ENCODE results near the gene PRDM5. TPM values are rescaled to one million over a fixed set of nuclear protein-coding genes. Genes with fewer than 3 reads are reported as not detected.
A peak's percentile ranks its signal among the peaks of the same experiment; 100 is the strongest.

Gene PRDM5
- total and polyA plus RNA-seq, 5 donors, result 2.4 to 20.3 (median 16.5) TPM

- ATAC-seq (no peak), DNase-seq (no peak)
- Histone ChIP-seq H3K9me3 (ENCODE audit: control insufficient read depth, low read length) (no peaks in the 10 kb centered on the region), H3K27me3 (ENCODE audit: control insufficient read depth, insufficient read depth) (no peaks in the 10 kb centered on the region), H3K4me3 (ENCODE audit: low read length) (no peak overlapping the region), H3K4me1 (ENCODE audit: control insufficient read depth, insufficient read depth, low read length) (no peaks in the 10 kb centered on the region), H3K27ac (ENCODE audit: low read length) (no peak overlapping the region)
- intact Hi-C loops (cut with DNase I), result no loop called here
Measured at GRCh38 chr4:120927801-120928409, 5.4 kb upstream of the PRDM5 start.

GRCh38 chr4:120926358-120927025 is 4.0 kb upstream of the PRDM5 start:
- no peak overlapping the region for H3K27ac ChIP-seq (ENCODE audit: low read length)
- WGBS, result 90% methylated on average over 3 of the region's 3 CpGs
- ATAC-seq (no peak), DNase-seq (no peak)
- H3K9me3 ChIP-seq (ENCODE audit: control insufficient read depth, low read length), result no peaks in the 10 kb centered on the region
- no peaks in the 10 kb centered on the region for H3K27me3 ChIP-seq (ENCODE audit: control insufficient read depth, insufficient read depth)
- H3K4me1 ChIP-seq (ENCODE audit: control insufficient read depth, insufficient read depth, low read length), result no peaks in the 10 kb centered on the region
- H3K4me3 ChIP-seq (ENCODE audit: low read length), result no peak overlapping the region
- intact Hi-C loops (cut with DNase I), result no loop called here

GRCh38 chr4:120924931-120925330 is 2.4 kb upstream of the PRDM5 start:
- 89% methylated on average over 3 of the region's 3 CpGs for WGBS
- DNase-seq, result no peak

GRCh38 chr4:120923207-120923522 is 639 bp upstream of the PRDM5 start:
- Histone ChIP-seq H3K9me3 (ENCODE audit: control insufficient read depth, low read length) (no peaks in the 10 kb centered on the region), H3K27me3 (ENCODE audit: control insufficient read depth, insufficient read depth) (no peaks in the 10 kb centered on the region), H3K27ac (ENCODE audit: low read length) (peak overlapping the region; percentile 86), H3K4me3 (ENCODE audit: low read length) (peak overlapping the region; percentile 87), H3K4me1 (ENCODE audit: control insufficient read depth, insufficient read depth, low read length) (no peaks in the 10 kb centered on the region)
- 15% methylated on average over 12 of the region's 12 CpGs for WGBS
- DNase-seq (no peak), ATAC-seq (no peak)
- intact Hi-C loops (cut with DNase I), result no loop called here

More at GRCh38 chr4:120924931-120925330, 2.4 kb upstream of the PRDM5 start:
- no peak for ATAC-seq
- Histone ChIP-seq H3K9me3 (ENCODE audit: control insufficient read depth, low read length) (no peaks in the 10 kb centered on the region), H3K4me1 (ENCODE audit: control insufficient read depth, insufficient read depth, low read length) (no peaks in the 10 kb centered on the region), H3K4me3 (ENCODE audit: low read length) (no peak overlapping the region), H3K27ac (ENCODE audit: low read length) (no peak overlapping the region), H3K27me3 (ENCODE audit: control insufficient read depth, insufficient read depth) (no peaks in the 10 kb centered on the region)
- intact Hi-C loops (cut with DNase I), result no loop called here

- Histone ChIP-seq H3K27ac (ENCODE audit: low read length) (peak overlapping the region; percentile 86), H3K9me3 (ENCODE audit: control insufficient read depth, low read length) (no peaks in the 10 kb centered on the region), H3K27me3 (ENCODE audit: control insufficient read depth, insufficient read depth) (no peaks in the 10 kb centered on the region), H3K4me3 (ENCODE audit: low read length) (peak overlapping the region; percentile 87), H3K4me1 (ENCODE audit: control insufficient read depth, insufficient read depth, low read length) (no peaks in the 10 kb centered on the region)
- intact Hi-C loops (cut with DNase I), result no loop called here
- 2% methylated on average over 51 of the region's 51 CpGs for whole genome bisulfite sequencing
- peak; percentile 93 for ATAC-seq
- DNase-seq, result peak; percentile 85 to 91 (median 90)
Measured at GRCh38 chr4:120921456-120922380, 808 bp downstream of the PRDM5 start.

- no peak for DNase-seq
- H3K27me3 ChIP-seq (ENCODE audit: control insufficient read depth, insufficient read depth), result no peaks in the 10 kb centered on the region
- no peak for ATAC-seq
- H3K27ac ChIP-seq (ENCODE audit: low read length), result no peak overlapping the region
- H3K4me1 ChIP-seq (ENCODE audit: control insufficient read depth, insufficient read depth, low read length), result no peaks in the 10 kb centered on the region
- no peak overlapping the region for H3K4me3 ChIP-seq (ENCODE audit: low read length)
- WGBS, result 86% methylated on average over 2 of the region's 2 CpGs
- H3K9me3 ChIP-seq (ENCODE audit: control insufficient read depth, low read length), result no peaks in the 10 kb centered on the region
- intact Hi-C loops (cut with DNase I), result no loop called here
Measured at GRCh38 chr4:120920666-120921065, 1.9 kb downstream of the PRDM5 start.

- Histone ChIP-seq H3K9me3 (ENCODE audit: control insufficient read depth, low read length) (no peaks in the 10 kb centered on the region), H3K4me3 (ENCODE audit: low read length) (no peak overlapping the region), H3K27me3 (ENCODE audit: control insufficient read depth, insufficient read depth) (no peaks in the 10 kb centered on the region), H3K4me1 (ENCODE audit: control insufficient read depth, insufficient read depth, low read length) (no peaks in the 10 kb centered on the region), H3K27ac (ENCODE audit: low read length) (no peak overlapping the region)
- DNase-seq, result no peak
- intact Hi-C loops (cut with DNase I), result loop anchor here in 1 of 4 donors (10.0 kb wide), 1 partner anchor 195 kb away; no protein-coding TSS in a partner anchor
- ATAC-seq, result no peak
- 93% methylated on average over 1 of the region's 1 CpG for WGBS
Measured at GRCh38 chr4:120919358-120919757, 3.2 kb downstream of the PRDM5 start.

GRCh38 chr4:120918788-120919187 is 3.7 kb downstream of the PRDM5 start:
- intact Hi-C loops (cut with DNase I), result loop anchor here in 1 of 4 donors (10.0 kb wide), 1 partner anchor 194 kb away; no protein-coding TSS in a partner anchor
- H3K9me3 ChIP-seq (ENCODE audit: control insufficient read depth, low read length), result no peaks in the 10 kb centered on the region
- no peak overlapping the region for H3K27ac ChIP-seq (ENCODE audit: low read length)
- WGBS, result 20% methylated on average over 2 of the region's 2 CpGs
- H3K4me3 ChIP-seq (ENCODE audit: low read length), result no peak overlapping the region
- no peaks in the 10 kb centered on the region for H3K27me3 ChIP-seq (ENCODE audit: control insufficient read depth, insufficient read depth)
- H3K4me1 ChIP-seq (ENCODE audit: control insufficient read depth, insufficient read depth, low read length), result no peaks in the 10 kb centered on the region
- DNase-seq (peak; percentile 55 to 81 (median 75)), ATAC-seq (peak in 1 of 2 donors; percentile 49)

- DNase-seq (no peak), ATAC-seq (no peak)
- Histone ChIP-seq H3K9me3 (ENCODE audit: control insufficient read depth, low read length) (no peaks in the 10 kb centered on the region), H3K4me1 (ENCODE audit: control insufficient read depth, insufficient read depth, low read length) (no peaks in the 10 kb centered on the region), H3K27me3 (ENCODE audit: control insufficient read depth, insufficient read depth) (no peaks in the 10 kb centered on the region), H3K4me3 (ENCODE audit: low read length) (no peak overlapping the region), H3K27ac (ENCODE audit: low read length) (no peak overlapping the region)
- intact Hi-C loops (cut with DNase I), result loop anchor here in 1 of 4 donors (10.0 kb wide), 1 partner anchor 193 kb away; no protein-coding TSS in a partner anchor
- WGBS, result 23% methylated on average over 2 of the region's 2 CpGs
Measured at GRCh38 chr4:120918092-120918491, 4.4 kb downstream of the PRDM5 start.

GRCh38 chr4:120916937-120917336 is 5.6 kb downstream of the PRDM5 start:
- ATAC-seq, result no peak
- WGBS, result 49% methylated on average over 3 of the region's 3 CpGs
- H3K27me3 ChIP-seq (ENCODE audit: control insufficient read depth, insufficient read depth), result no peaks in the 10 kb centered on the region

GRCh38 chr4:120915336-120915735 is 7.2 kb downstream of the PRDM5 start:
- intact Hi-C loops (cut with DNase I), result loop anchor here in 1 of 4 donors (10.0 kb wide), 1 partner anchor 191 kb away; no protein-coding TSS in a partner anchor
- H3K4me3 ChIP-seq (ENCODE audit: low read length), result no peak overlapping the region
- H3K27ac ChIP-seq (ENCODE audit: low read length), result no peak overlapping the region
- no peaks in the 10 kb centered on the region for H3K4me1 ChIP-seq (ENCODE audit: control insufficient read depth, insufficient read depth, low read length)
- no peaks in the 10 kb centered on the region for H3K9me3 ChIP-seq (ENCODE audit: control insufficient read depth, low read length)
- 93% methylated on average over 2 of the region's 2 CpGs for WGBS
- ATAC-seq, result no peak
- no peak for DNase-seq
- no peaks in the 10 kb centered on the region for H3K27me3 ChIP-seq (ENCODE audit: control insufficient read depth, insufficient read depth)

More at GRCh38 chr4:120916937-120917336, 5.6 kb downstream of the PRDM5 start:
- Histone ChIP-seq H3K4me3 (ENCODE audit: low read length) (no peak overlapping the region), H3K27ac (ENCODE audit: low read length) (no peak overlapping the region), H3K9me3 (ENCODE audit: control insufficient read depth, low read length) (no peaks in the 10 kb centered on the region), H3K4me1 (ENCODE audit: control insufficient read depth, insufficient read depth, low read length) (no peaks in the 10 kb centered on the region)
- no peak for DNase-seq
- intact Hi-C loops (cut with DNase I), result loop anchor here in 1 of 4 donors (10.0 kb wide), 1 partner anchor 192 kb away; no protein-coding TSS in a partner anchor
